Duodenal mucosa (tissue), 2 donors: ENCODE measurements around the gene TMEM240.
"Not testable (repeated sequence)": the region's sequence is repeated elsewhere in the genome, so short reads cannot be mapped to it uniquely, and the experiment has no call there.

ENCODE experiments used
- H3K27ac ChIP-seq: one replicate; pipeline ENCODE4 v1.7.0; 2013; ENCODE audit warnings: low read depth, low read length
- H3K27me3 ChIP-seq, 2 donors: one replicate each; pipeline ENCODE4 v1.7.0; 2013; ENCODE audit warnings: low read length in 2 of 2, control low read depth in 1 of 2; ENCODE audit not compliant: insufficient read depth in 2 of 2, control insufficient read depth in 1 of 2
- H3K36me3 ChIP-seq, 2 donors: one replicate each; pipeline ENCODE4 v1.7.0; 2013; ENCODE audit warnings: low read length in 2 of 2, control low read depth in 1 of 2; ENCODE audit not compliant: insufficient read depth in 2 of 2, control insufficient read depth in 1 of 2
- H3K4me1 ChIP-seq, 2 donors: one replicate each; pipeline ENCODE4 v1.7.0; 2013; ENCODE audit warnings: low read length in 2 of 2, control low read depth in 1 of 2; ENCODE audit not compliant: insufficient read depth in 2 of 2, control insufficient read depth in 1 of 2
- H3K4me3 ChIP-seq, 2 donors: one replicate each; pipeline ENCODE4 v1.7.0; 2013; ENCODE audit warnings: low read length in 2 of 2, low read depth in 1 of 2
- H3K9ac ChIP-seq, 2 donors: one replicate each; pipeline ENCODE4 v1.7.0; 2013; ENCODE audit warnings: low read length in 2 of 2, low read depth in 1 of 2
- H3K9me3 ChIP-seq, 2 donors: one replicate each; pipeline ENCODE4 v1.7.0; 2013; ENCODE audit warnings: low read length in 2 of 2, control low read depth in 1 of 2; ENCODE audit not compliant: control insufficient read depth in 1 of 2

Gene TMEM240

GRCh38 chr1:1534401-1535154, 5.8 kb downstream of the TMEM240 start:
- Histone ChIP-seq H3K9me3 (no peaks in the 10 kb centered on the region), H3K27ac (no peak overlapping the region), H3K4me1 (no peaks in the 10 kb centered on the region), H3K36me3 (peaks cover 2 to 14% of the 10 kb centered on the region in 2 donors), H3K4me3 (no peak overlapping the region), H3K27me3 (peaks cover 0 to 4% of the 10 kb centered on the region in 2 donors), H3K9ac (no peak overlapping the region)

- H3K9ac ChIP-seq, H3K27ac ChIP-seq, H3K9me3 ChIP-seq, H3K27me3 ChIP-seq, H3K4me3 ChIP-seq, H3K4me1 ChIP-seq: not testable (repeated sequence)
- peaks cover 5 to 18% of the 10 kb centered on the region in 2 donors for H3K36me3 ChIP-seq
Measured at GRCh38 chr1:1533894-1534291, 6.5 kb downstream of the TMEM240 start.

GRCh38 chr1:1533176-1533893, 7.1 kb downstream of the TMEM240 start:
- H3K27ac ChIP-seq, H3K4me3 ChIP-seq, H3K4me1 ChIP-seq, H3K9me3 ChIP-seq, H3K9ac ChIP-seq, H3K27me3 ChIP-seq: not testable (repeated sequence)
- peaks cover 5 to 18% of the 10 kb centered on the region in 2 donors for H3K36me3 ChIP-seq

DNA sequence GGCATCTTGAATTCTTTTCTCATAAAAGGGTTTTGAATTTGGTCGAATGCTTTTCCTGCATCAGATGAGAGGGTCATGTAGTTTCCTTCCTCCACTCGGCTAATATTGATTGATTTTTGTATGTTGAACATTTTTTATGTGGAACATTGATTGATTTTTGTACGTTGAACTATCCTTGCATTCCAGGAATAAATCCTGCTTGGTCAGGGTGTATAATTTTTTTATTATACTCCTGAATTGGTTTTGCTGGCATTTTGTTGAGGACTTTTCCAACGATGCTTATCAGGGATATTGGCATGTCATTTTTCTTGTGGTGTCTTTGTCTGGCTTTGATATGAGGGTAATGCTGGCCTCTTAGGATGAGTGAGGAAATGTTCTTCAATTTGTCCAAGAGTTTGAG, 8.5 kb downstream of the TMEM240 start:
- H3K9me3 ChIP-seq: no peaks in the 10 kb centered on the region
- H3K27ac ChIP-seq: no peak overlapping the region
- H3K27me3 ChIP-seq: no peaks in the 10 kb centered on the region
- peaks cover 5 to 18% of the 10 kb centered on the region in 2 donors for H3K36me3 ChIP-seq
- no peak overlapping the region for H3K4me3 ChIP-seq
- H3K9ac ChIP-seq: no peak overlapping the region
- no peaks in the 10 kb centered on the region for H3K4me1 ChIP-seq

DNA sequence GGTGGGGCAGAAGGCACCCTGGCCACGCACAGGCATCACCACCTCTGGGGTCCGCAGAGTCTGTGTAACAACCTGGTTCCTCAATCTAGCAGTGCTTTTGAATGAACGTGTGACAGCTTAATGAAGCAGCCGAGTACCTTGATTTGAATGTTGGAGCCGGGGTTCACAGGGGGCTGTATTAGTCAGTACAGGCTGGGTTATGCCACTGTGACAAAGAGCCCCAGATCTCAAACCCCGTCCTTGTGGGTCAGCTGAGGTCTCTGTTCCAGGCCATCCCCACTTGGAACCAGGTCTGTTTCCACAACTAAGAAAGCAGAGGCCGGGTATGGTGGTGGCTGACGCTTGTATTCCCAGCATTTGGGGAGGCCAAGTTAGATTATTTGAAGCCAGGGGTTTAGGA, 10.5 kb downstream of the TMEM240 start:
- no peaks in the 10 kb centered on the region for H3K9me3 ChIP-seq
- no peaks in the 10 kb centered on the region for H3K4me1 ChIP-seq
- H3K27me3 ChIP-seq: no peaks in the 10 kb centered on the region
- peaks cover 5 to 22% of the 10 kb centered on the region in 2 donors for H3K36me3 ChIP-seq
- no peak overlapping the region for H3K9ac ChIP-seq
- H3K27ac ChIP-seq: no peak overlapping the region
- no peak overlapping the region for H3K4me3 ChIP-seq

DNA sequence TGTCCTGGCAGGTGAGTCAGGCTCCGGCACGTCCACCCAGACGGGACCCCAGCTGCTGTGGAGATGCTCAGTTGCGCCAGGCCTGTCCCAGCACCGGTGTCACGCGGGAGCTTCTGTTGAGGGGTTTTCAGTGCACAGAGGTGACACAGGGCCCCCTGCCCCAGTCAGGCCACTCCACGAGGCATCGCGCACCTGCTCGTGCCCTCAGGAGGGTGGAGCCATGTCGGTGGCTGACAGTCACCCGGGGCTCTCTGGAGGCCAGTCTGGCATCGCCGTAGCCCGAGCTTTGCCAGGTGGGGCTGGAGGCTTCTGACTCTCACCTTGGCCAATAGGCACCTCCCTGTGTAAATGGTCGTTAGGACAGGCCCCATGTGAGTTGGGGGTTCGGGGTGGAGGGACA, 11.1 kb downstream of the TMEM240 start:
- no peaks in the 10 kb centered on the region for H3K27me3 ChIP-seq
- H3K4me3 ChIP-seq: no peak overlapping the region
- H3K9ac ChIP-seq: no peak overlapping the region
- no peaks in the 10 kb centered on the region for H3K9me3 ChIP-seq
- no peaks in the 10 kb centered on the region for H3K4me1 ChIP-seq
- peaks cover 5 to 25% of the 10 kb centered on the region in 2 donors for H3K36me3 ChIP-seq
- H3K27ac ChIP-seq: no peak overlapping the region

DNA sequence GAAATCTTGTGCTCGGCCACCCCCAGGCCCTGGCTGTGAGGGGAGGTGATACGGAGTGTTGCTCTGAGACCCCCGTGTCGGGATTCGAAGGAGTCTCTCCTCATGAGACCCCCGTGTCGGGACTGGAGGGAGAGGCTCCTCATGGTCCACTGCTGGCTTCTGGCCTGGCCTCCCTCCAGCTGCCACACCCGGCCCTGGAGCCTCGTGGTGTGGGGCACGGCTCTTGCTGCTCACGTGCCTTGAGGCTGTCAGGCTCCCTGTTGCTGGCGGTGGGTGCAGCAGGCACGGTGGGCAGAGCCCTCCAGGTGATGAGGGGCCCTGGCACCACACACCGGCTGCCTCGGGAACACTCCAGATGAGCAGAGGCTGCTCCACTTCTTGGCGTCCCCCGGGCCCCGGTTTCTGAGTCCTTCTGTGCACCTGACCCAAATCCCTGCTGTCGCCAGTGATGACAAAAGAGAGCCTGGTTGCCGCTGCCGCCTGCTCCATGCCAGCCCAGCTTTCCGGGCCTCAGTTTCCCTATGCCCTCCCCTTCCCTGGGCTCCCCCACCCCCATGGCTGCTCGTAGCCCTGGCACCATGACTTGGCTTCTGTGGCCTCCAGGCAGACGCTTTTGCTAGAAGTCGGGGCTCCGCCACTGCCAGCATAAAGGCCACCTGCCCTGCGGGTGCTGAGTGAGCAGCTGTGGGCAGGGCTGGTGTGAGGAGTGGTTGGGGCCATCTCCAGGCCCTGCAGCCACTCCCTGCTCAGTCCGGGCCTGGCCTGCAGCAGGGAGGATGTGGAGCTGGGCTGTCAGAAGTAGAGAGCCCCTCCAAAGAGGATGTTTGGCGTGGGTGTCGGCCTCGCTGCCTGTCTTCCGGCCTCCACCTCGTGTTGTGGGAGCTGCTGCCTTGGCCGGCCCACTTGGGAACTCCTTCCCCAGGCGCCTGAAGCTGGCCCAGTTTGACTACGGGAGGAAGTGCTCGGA, 11.8 kb downstream of the TMEM240 start:
- H3K9ac ChIP-seq: no peak overlapping the region
- H3K4me3 ChIP-seq: no peak overlapping the region
- no peaks in the 10 kb centered on the region for H3K4me1 ChIP-seq
- no peaks in the 10 kb centered on the region for H3K9me3 ChIP-seq
- no peak overlapping the region for H3K27ac ChIP-seq
- H3K27me3 ChIP-seq: no peaks in the 10 kb centered on the region
- peaks cover 5 to 26% of the 10 kb centered on the region in 2 donors for H3K36me3 ChIP-seq

DNA sequence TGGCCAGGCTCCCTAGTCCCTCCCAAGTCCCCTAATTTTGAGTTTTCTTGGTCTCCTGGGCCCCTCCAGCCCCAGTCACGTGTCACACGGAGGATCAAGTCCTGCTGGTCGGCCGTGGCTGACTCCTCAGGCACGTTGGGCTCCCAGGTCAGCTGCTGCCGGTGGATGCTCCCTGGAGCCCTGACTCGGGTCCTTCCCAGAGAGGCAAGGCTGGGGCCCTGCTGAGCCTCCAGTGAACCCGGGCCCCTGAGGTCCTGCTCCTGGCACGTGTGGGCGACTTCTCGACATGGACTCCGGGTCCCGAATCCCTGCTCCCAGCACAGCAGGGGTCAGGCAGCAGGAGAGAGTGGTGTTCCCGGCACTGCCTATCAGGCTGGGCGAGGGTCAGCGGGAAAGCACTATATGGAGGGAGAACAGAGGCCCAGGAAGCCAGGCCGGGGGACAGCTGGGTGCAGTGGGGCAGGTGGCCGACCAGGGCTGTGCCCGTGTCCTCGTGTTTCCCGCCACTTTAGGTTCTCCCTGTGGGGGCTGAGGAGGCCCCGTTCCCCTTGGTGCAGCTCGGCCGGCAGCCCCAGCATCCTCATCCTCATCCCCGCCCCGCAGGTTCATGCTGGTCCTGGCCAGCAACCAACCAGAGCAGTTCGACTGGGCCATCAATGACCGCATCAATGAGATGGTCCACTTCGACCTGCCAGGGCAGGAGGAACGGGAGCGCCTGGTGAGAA, 13.2 kb downstream of the TMEM240 start:
- no peak overlapping the region for H3K27ac ChIP-seq
- H3K4me1 ChIP-seq: no peaks in the 10 kb centered on the region
- no peak overlapping the region for H3K4me3 ChIP-seq
- peaks cover 5 to 26% of the 10 kb centered on the region in 2 donors for H3K36me3 ChIP-seq
- no peak overlapping the region for H3K9ac ChIP-seq
- H3K9me3 ChIP-seq: no peaks in the 10 kb centered on the region
- H3K27me3 ChIP-seq: no peaks in the 10 kb centered on the region

- H3K4me1 ChIP-seq, H3K9ac ChIP-seq, H3K27me3 ChIP-seq, H3K4me3 ChIP-seq, H3K27ac ChIP-seq, H3K9me3 ChIP-seq: not testable (repeated sequence)
- H3K36me3 ChIP-seq: peaks cover 5 to 28% of the 10 kb centered on the region in 2 donors
Measured at GRCh38 chr1:1526476-1526875, 13.9 kb downstream of the TMEM240 start.
